HG03039 (cell line): Measurements from ENCODE around the gene PEX12.
"Not testable (repeated sequence)": the region's sequence is repeated elsewhere in the genome, so short reads cannot be mapped to it uniquely, and the experiment has no call there.

Experiments
- ATAC-seq: cut with Tn5 transposase; IDR thresholded peaks from one replicate; pipeline ENCODE4 v1.9.1; 2021; ENCODE audit warnings: mild to moderate bottlenecking, moderate library complexity; ENCODE audit not compliant: unreplicated experiment

Gene PEX12

DNA sequence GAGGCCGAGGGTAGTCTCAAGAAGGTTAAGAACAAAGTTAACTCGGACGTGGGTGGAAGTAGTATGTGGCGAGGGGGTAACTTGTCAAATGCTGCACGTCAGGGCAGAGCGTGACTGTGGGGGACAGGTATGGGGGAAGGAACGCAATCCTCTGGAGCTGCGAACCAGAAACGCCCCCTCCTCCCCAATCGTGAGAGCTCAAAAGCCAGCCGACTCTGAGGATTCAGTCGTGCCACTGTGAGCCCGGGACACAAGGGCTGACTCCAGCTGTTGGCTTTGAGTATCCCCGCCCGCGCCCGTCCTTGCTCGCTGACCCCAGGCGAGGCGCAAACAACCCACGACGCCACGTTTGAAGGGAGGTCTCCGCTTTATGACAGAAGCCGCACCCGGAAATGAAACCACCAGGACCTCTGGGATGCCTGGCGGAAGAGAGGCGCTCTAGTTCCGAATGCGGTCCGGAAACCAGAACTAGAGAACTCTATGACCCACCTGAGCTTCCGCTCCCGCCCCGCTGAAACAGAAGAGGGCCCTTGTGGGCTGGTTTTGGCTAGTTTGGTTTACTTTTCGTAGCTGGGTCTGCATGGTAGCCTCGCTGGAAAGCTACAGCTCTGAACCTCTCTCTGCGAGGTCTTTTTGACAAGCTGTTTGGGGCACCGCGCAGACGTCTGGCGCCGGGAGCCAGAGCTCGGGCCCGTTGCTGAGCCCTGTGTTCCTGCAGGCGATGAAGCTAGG is at the start of gene PEX12:
Gene PEX12, minus strand, starts transcription at position 375 of the 732 bp plus-strand sequence. CDS start 550 bp downstream, outside the sequence.
- ATAC-seq, result peak; percentile 76

DNA sequence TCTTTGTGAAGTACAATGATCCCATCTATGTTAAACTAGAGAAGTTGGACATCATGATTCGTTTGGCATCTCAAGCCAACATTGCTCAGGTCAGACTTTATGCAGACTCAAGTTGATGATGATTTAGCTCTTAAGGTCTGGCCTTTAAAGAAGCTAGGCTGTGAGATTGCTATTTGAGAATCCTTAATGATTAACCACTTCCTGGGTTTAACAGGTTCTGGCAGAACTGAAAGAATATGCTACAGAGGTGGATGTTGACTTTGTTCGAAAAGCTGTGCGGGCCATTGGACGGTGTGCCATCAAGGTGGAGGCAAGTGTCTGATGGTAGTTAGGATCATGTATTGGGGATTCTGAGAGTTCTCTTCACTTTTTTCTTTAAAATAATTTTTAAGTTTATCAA is 49.0 kb upstream of the PEX12 start:
- no peak for ATAC-seq

DNA sequence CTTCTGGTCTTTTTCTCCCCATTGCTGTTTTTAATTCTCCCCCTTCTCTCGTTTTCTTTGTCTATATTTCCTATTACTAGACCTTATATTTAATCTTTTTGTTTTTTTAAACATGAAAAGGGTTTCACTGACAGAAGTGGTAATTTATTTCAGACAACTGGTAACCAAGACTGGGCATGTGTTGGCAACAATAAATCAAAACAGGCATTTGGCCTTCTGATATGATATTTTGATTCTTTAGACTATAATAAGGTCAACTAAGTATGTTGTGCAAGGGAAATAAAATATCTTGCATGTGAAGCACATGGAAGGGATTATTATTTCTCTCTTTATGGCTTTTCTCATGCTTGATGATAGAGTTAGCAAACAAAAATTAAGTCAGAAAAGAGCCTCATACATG is 43.4 kb upstream of the PEX12 start:
- no peak for ATAC-seq

DNA sequence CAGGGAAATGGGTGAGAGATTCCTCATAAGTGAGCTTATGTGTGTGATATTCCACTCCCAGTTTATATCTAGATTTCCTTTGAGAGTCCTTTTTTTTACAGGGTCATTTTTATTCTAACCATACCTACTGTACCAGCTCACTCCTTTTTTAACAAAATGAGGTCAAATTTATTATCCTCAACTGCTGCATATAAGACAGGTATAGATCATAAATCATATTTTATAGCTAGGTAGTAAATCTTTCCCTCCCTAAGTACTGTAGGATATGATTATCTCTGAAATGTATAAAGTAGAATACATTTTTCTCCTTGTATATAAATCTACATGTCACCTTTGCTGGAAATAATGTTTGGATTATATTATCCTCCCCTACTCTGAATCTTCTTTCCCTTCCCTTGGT is 40.3 kb upstream of the PEX12 start:
- no peak for ATAC-seq

DNA sequence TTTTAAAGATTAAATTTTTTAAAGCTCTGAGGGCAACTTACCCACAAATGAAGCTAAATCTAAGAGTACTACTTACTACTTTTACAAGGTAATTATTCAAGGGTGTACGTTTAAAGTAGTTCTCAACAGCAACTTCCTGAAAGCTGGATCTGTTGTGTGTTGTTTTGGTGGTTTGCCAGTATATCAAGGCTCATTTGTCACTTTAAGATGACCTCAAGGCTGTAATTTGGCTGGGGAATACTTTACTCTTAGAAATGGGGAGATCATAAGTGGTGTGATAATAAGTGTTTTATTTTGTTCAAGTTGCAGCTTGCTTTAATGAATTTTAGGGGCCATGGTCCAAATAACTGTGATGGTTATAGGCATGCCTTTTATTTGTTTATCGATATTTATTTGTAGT is 39.1 kb upstream of the PEX12 start:
- no peak for ATAC-seq

DNA sequence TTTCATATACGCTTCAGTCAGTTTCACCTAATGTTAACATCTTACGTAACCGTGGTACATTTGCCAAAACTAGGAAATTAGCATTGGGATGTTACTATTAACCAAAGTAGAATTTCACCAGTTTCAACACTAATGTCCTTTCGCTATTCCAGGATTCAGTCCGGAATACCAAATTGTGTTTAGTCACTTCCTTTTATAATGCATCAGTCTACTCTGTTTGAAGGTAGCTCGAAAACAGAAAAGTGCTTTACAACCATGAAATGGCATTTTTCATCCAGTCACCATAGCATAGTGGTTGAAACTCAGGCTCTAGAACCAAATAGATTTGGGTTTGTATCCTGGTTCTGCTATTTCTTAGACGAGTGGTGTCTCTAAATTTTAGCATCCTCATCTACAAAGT is 38.2 kb upstream of the PEX12 start:
- no peak for ATAC-seq

DNA sequence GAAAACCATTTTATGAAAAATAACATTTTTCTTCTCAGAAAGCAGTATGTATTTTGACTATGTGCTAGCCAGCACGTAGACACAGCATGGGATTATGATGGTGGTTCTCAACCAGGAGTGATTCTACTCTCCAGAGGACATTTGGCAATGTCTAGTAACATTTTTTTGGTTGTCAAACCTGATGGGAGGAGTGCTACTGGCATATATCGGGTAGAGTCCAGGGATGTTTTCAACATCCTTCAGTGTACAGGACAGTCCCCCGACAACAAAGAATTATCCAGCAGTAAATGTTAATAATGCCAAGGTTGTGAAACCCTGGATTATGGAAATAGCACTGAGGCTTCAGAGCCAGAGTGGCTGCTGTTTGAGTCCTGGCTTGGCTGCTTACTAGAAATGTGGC is 36.4 kb upstream of the PEX12 start:
- ATAC-seq, result no peak

DNA sequence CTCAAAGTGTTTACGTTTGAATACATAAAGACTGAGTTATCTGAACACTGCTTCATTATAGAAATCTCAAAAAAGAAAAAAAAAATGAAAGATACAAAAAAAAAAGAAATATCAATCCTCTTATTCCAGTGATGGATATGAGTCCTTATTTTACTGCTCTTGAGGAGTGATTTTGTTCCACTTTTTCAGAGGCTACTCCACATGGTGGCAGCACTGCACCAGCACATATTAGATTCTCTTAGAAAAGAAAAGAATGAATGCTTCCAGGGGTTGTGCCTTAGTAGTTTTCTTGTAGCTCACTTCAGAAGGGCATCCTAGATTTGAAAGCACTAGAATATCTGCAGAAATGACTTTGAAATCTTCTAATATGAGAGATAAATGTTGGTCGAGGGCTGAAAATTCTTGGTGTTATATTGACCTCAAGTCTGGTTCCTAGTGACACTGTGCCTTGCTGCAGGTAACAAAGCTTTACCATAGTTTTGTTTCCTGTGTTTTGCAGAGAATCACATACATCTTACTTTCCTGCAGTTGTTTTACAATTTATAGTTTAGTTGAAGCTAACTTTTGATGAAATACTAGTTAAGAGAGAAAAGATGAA is 34.7 kb upstream of the PEX12 start:
- no peak for ATAC-seq

DNA sequence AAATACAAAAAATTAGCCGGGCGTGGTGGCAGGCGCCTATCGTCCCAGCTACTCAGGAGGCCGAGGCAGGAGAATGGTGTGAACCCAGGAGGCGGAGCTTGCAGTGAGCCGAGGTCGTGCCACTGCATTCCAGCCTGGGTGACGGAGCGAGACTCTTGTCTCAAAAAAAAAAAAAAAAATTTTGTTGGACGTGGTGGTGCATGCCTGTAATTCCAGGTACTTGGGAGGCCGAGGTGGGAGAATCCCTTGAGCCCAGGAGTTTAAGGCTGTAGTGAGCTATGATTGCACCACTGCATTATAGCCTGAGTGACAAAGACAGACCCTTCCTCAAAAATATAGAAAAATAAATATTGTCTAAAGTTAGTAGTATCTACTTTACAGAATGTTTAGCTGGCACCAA is 32.4 kb upstream of the PEX12 start:
- ATAC-seq, result not testable (repeated sequence)

DNA sequence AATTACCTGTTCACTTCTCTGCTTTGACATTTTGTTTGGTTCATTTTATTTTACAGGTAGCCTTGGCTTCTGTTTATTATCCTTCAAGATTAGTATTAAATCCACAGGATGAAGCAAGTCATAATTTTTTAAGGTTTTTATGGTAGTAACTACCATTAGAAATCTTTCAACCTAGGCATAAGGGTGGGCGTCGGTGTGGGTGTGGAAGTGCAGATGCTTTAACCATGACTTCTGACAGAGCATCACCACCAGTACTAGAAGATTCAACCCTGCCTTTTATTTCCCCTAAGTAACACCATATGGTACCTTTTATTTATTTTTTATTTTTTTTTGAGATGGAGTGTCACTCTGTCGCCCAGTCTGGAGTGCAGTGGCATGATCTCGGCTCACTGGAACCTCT is 31.5 kb upstream of the PEX12 start:
- ATAC-seq, result no peak

DNA sequence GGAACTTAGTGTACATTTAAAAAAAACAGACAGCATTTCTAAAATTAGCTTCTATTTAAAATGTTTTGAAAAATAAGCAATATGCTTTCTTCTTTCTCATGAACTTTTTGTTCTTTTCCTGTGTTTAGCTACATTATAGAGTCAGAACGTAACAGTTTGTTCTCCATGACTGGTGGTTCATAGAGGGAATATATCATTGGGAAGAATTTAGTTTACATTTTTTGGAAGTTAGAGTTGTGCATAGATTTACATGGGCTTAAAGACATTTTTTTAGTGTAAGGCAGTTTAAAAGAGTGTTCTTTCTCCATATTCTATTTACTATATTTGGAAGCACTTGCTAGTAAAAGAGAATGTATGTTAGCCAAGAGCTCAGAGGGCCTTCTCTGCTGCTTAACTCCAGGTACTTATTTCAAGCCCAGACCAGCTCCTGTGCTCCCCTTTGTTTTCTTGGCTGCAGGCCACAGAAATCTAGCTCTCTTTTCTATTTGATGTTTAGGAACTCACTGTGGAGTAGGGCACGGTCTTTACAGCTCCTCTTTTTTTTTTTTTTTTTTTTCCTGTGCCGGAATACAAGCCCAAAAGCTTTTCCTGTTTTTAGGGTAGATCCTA is 29.0 kb upstream of the PEX12 start:
- no peak for ATAC-seq

DNA sequence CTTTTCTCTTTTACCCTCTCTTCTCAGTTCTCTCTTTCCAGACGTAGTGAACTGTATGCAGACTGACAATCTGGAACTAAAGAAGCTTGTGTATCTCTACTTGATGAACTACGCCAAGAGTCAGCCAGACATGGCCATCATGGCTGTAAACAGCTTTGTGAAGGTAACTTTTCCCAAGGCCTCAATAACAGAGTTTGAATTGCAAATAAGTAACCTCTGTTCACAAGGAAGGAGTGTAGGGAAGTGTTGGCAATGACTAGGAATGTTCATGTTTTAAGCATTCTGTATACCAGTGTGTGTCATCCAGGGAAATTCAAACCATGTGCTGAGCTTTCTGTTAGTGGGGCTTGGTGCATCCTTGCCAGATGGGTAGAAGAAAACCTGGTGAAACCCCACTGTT is 27.3 kb upstream of the PEX12 start:
- ATAC-seq, result no peak

DNA sequence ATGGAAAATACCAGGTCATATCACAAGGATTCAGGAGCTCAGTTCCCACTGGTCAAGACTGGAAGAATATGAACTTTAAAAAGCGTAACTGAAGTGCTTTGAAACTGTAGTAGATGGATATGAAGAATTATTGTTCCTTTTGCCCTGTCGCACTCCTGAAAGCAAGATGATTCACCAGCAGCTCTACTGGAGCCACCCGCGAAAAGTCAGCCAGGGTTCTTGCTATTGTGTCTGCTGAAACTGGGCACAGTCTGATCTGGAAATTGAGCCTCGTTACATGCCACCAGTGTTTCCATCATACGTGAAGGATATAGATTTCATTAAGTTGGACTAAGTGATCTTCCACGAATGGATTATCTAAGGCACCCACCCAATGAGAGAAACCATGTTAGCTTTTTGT is 25.3 kb upstream of the PEX12 start:
- ATAC-seq, result no peak

DNA sequence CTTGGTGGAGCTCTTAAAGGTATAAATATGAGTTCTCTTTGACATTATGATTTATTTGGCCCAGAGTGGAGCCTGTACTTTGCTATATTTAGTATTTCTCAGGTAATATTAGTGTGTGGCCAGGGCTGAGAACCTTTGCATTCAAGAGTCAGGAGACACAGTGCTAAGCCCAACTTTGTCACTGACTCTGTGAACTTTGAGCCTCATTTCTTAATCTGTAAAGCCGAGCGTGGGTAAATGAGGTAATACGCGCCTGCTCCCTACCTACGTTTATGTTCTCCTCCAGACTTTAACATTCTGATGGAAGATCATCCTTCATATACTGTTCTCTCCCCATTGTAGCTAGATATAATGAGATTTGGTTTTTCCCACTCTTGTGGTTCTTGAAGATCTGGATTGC is 19.2 kb upstream of the PEX12 start:
- no peak for ATAC-seq

DNA sequence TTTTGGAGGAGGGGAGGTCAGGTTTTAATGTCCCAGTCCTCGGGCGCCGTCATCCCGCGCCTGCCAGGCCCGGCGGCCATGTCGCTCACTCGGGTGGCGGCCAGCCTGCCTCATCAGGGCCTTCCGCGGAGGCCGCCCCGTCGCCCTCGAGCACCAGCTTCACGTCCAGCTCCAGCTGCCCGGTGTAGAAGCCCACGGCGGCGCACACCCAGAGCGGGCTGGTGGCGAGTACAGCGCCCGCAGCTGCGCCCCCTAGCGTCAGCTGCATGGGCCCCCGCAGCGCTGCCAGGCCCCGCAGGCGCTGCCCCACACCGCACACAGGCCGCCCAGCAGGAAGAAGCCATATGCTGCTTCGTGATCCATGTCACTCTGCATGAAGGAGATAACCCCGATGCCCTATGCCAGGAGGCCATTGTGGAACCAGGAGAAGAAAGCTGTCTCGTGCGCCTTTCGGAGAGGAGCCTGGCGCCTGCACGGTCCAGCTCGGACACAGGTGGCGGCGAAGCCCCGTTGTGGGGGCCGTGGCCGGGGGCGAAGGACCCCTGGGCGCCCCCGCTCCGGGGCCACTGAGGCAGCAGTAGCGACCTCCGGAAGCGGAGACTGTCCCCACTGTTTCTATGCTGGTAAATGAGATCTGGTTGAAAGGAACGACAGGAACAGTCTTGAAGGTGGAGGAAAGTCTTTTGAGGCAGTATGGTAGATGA is 18.3 kb upstream of the PEX12 start:
- ATAC-seq, result no peak

DNA sequence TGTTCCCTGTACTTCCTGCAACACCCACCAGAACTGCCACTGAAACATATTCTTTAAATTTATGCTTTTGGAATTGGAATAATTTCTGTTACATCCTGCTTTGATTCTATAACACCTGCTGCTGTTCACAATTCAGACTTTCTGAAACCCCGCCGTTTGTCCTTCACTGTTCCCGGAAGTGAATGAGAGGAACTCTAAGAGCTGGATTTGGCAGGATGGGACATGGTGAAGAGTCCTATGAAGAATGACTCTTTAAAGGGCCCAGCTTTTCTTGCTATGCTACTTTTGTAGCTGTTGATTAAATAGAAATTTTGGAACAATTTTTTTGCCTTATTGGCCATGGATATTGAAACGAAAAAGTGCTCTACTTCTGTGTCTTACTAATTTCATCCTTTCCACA is 17.7 kb upstream of the PEX12 start:
- no peak for ATAC-seq

DNA sequence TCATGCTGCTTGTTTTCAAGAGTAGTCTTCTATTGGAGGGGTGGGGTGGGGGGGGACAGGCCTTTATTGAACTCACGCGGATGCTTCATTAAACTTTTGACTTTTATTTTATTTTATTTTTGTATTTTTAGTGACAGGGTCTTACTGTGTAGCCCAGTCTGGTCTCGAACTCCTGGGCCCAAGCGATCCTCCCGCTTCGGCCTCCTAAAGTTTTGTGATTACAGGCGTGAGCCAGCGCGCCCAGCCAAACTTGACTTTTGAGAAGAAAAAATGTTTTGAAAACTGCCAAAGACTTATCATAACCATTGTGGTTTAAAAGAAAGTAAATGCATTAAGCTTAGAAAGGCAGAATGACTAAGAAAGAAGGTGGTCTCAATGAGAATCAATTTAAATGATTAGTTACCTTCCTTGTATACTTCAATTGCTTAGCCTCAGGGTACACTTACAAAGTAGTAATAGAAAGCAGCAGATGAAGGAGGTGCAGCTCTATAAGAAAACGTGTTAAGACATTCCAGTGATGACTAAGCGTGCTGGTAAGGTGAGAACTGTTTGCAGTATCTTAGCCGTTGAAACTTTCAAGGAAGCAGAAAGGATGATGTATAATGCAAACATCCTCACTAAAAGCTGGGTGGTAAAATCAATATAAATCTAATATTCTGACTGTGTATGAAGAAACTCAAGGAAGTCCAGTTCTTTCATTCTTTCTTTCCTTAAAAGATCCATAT is 10.0 kb upstream of the PEX12 start:
- no peak for ATAC-seq

DNA sequence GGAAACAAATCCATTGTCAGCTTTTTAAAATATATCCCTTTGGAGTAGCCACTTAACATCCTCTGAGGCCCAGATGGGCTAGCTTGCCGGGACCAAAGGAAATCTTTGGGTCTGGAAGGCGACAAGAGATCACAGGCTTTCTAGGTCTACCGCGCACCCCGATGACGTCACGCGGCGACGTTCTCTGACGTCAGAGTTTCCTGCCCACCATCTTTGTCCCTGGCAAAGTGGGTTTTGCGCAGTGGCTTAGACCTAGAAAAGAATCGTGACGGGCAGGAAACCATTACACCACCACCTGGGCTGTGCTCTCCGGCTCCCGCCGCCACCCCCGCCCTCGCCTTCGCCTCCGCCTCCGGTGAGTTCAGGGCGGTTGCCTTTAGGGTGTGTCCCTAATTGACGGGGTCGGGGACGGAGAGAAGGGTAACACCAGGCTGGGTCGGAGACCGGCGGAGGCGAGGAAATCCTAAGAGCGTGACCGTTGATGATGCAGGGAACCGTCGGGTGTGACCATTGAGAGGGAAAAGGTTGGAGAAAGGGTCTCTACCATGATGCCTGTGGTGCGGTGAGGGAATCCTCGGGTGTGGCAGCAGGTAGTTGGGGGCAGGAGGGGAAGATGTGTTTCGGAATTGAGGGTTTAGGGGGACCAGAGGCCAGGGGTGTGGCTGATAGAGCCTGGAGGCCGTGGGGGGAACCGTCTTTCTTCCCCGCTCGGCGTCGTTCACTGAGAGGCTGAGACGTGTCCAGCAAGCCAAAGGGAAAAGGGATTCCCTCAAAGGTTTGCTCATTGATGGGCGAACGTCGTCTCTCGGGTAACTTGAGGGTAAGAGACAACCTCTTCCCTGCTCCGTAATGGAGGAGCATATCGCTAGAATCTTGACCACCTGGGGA is 8.9 kb upstream of the PEX12 start, which contains the start of gene AP2B1:
Gene AP2B1, plus strand, starts transcription at position 249 of the 888 bp plus-strand sequence. CDS start 6,709 bp downstream, outside the sequence.
- ATAC-seq, result peak; percentile 74

DNA sequence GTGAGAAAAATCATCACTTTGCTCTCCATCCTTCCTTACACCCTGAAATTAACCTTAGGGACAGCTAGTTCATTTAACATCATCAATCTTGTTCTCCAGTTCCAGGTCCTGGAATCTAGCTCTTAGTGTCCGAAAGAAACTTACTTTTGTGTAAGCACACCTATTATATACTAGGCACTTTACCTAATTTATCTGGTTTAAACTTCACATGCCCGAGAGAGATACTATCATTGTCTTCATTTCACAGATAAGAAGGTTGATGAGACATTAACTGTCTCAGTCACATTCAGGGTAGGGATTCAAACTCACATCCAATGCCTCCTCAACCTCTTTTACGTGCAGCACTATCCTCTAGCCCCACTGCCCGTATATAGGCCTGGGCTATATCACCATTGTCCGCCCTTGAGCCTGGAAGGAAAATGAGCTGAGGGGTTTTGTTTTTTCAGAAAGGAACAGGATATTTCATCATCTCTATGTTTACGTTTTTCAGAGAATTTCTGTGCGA is 8.2 kb upstream of the PEX12 start:
- ATAC-seq, result peak; percentile 14

DNA sequence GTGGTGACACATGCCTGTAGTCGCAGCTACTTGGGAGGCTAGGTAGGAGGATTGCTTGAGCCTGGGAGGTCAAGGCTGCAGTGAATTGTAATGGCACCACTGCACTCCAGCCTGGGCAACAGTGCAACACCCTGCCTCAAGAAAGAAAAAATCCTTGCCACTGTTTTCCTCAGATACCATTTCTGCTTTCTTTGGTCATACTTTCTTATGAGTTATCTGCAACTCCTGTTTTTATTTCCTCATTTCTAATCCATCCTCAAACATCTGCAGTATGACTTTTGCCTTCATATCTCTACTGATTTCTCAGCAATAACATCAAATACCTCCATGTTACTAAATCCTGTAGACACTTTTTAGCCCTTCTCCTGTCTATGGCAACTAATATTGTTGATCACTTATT is 5.7 kb upstream of the PEX12 start:
- no peak for ATAC-seq
